Measurements from ENCODE around the gene MYO5A.
A peak's percentile ranks its signal among the peaks of the same experiment; 100 is the strongest.

Gene MYO5A

GRCh38 chr15:52301265-52301847 is 227.3 kb downstream of the MYO5A start:
- TF ChIP-seq CTCF (IDR thresholded peaks at IDR 0.05) (no peak), ZFX (IDR thresholded peaks at IDR 0.05; ENCODE audit: borderline replicate concordance) (no peak)
- H3K27ac ChIP-seq: no peak overlapping the region

DNA sequence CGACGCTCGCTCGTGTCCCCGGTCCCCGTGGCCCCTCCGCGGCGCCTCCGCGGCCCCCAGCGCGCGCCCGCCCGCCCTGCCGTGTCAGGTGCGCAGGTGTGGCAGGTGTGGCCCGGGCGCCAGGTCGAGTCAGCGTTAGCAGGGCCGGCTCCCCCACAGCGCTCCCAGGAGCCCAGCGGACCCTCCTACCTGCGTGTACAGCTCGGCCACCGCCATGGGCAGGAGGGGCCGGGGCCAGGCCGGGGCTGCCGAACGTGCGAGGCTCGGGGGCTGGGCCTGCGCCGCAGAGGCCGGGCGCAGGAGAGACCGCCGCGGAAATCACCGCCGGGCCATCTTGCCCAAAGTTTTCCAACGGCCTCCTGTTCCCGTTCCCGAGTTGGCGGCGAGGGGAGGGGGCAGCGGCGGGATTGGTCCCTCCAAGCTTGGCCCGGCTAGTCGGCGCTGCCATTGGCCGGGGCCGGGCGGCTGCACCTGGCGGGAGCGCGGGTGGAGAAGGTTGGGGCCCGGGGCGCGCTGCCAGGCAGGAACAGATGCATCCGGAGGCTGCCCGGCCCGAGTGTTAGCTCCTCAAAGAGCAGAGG is 233.2 kb downstream of the MYO5A start, which contains the start of gene MYO5C:
Gene MYO5C, minus strand, starts transcription at position 384 of the 581 bp plus-strand sequence. Its CDS starts 168 bp downstream, at position 216.
- TF ChIP-seq CTCF (IDR thresholded peaks at IDR 0.05): no peak
- no peak for TF ChIP-seq ZFX (IDR thresholded peaks at IDR 0.05; ENCODE audit: borderline replicate concordance)
- peak within 1 kb of the TSS; percentile 80 for H3K27ac ChIP-seq

DNA sequence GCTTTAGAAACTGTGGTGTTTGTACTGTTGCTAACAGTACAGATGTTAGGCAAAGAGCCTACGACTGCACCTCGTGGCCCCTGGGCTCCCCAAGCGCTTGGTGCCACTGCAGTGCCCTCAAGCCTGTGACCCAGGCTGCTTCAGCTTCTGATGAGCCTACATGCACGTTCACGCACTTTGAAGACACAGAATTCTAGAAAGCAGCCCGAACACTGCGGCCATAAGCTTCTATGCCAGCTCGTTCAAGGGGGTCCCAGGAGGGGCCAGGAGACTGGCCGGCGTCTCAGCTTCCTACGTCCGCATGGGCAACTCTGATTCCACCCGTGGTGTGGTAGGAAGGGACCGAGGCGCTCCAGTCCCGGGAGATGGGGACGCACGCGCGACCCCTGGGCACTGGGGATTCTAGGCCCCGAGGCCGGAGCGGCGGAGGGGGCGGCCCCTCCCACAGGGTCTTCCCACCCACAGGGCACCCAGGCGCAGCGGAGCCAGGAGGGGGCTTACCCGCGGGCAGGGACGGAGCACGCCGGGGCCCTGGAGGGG is 233.7 kb downstream of the MYO5A start:
- peak overlapping the region; percentile 80 for H3K27ac ChIP-seq
- TF ChIP-seq CTCF (IDR thresholded peaks at IDR 0.05) (no peak), ZFX (IDR thresholded peaks at IDR 0.05; ENCODE audit: borderline replicate concordance) (no peak)

DNA sequence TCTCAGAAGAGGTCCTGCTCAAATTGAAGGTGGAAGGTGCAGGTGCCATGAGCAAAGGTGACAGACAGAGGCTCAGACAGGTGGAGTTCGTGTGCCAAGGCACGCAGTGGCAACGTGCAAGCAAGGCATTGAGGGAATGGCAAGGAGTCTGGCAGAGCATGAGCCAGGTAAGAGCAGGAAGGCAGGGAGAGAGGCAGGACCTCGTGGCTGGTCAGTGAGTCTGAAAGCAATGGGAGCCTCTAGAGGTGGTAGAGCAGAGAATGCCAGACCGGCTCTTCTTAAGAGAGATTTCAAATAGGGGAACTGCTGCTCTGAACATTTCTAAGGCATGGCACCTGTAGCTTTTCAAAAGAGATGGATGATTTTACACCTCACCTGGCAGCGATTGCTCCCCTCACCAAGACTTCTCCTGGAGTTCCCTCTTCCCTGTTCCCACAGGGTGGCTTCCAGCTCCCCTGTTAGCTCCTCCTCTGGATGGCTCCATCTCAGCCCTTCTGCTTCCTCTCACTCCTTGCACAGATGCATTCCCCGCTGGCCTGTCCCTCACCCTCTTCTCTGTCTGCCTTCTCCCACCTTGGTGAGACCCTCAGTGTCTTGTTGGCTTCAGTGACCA is 235.8 kb downstream of the MYO5A start:
- TF ChIP-seq ZFX (IDR thresholded peaks at IDR 0.05; ENCODE audit: borderline replicate concordance) (no peak), CTCF (IDR thresholded peaks at IDR 0.05) (no peak)
- peak overlapping the region; percentile 29 for H3K27ac ChIP-seq

DNA sequence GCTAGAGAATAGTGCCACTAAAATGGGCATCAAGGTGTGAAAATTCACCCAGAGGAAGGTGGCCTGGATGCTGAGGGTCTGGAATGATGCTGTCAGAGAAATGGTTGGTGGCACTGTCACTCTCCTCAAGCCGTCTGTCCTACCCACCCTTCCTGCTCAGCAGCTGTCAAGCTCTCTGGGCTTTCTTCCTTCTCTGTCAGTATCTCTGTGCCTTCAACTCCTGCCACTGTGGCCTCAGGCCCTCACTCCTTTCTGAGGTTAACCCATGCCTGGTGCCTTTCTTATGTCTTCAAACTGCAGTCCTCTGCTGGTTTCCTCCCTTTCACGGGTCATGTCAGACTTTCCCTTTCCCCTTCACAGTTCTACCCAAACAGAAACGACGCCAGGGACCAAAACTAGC is 237.5 kb downstream of the MYO5A start:
- peak overlapping the region; percentile 97 for H3K27ac ChIP-seq
- no peak for TF ChIP-seq ZFX (IDR thresholded peaks at IDR 0.05; ENCODE audit: borderline replicate concordance)
- TF ChIP-seq CTCF (IDR thresholded peaks at IDR 0.05): no peak

- H3K27ac ChIP-seq: peak overlapping the region; percentile 97
- TF ChIP-seq CTCF (IDR thresholded peaks at IDR 0.05) (no peak), ZFX (IDR thresholded peaks at IDR 0.05; ENCODE audit: borderline replicate concordance) (no peak)
These were observed 237.9 kb downstream of the MYO5A start for GRCh38 chr15:52290800-52291199.

DNA sequence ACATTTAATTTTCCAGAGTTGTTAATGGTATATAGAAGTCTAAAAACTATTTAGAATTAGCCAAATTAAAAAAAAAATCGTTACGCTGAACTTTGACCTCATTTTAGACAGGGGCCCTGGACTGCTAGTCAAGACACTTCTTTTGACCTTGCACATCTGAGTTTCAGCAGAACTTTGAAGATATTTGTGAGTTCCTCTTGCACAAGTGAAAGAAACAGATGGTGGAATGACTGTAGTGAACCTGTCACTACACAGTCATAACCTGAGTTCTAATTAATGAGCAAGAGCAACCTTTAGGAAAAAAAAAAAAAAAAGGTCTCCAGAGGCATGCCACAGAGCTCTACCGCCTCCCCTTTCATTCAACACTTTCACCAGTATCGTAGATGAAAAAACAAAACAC is 238.4 kb downstream of the MYO5A start:
- H3K27ac ChIP-seq: peak overlapping the region; percentile 97
- TF ChIP-seq ZFX (IDR thresholded peaks at IDR 0.05; ENCODE audit: borderline replicate concordance): no peak
- no peak for TF ChIP-seq CTCF (IDR thresholded peaks at IDR 0.05)
